GM12891 (cell line): Measurements from ENCODE around the gene ADGRG1.

ENCODE experiments used
- PAX5 ChIP-seq: IDR thresholded peaks from 2 replicates; pipeline ENCODE4 v1.6.1; 2011; ENCODE audit warnings: low read length, moderate library complexity, mild to moderate bottlenecking; ENCODE audit not compliant: insufficient read depth, severe bottlenecking
- POLR2A ChIP-seq: IDR thresholded peaks from 2 replicates; pipeline ENCODE4 v1.6.1; 2011; ENCODE audit warnings: low read depth, low read length, control low read depth
- POLR2AphosphoS5 ChIP-seq: IDR thresholded peaks from 2 replicates; pipeline ENCODE4 v1.6.1; 2011; ENCODE audit warnings: low read depth, low read length, control low read depth
- POU2F2 ChIP-seq: IDR thresholded peaks from 2 replicates; pipeline ENCODE4 v1.6.1; 2011; ENCODE audit warnings: low read depth, mild to moderate bottlenecking, control low read depth, low read length, moderate library complexity
- TAF1 ChIP-seq: IDR thresholded peaks from 2 replicates; pipeline ENCODE4 v1.6.1; 2011; ENCODE audit warnings: low read depth, low read length, control low read depth

GRCh38 chr16:57672824-57673223, 44.4 kb downstream of the ADGRG1 start:
- TF ChIP-seq POLR2AphosphoS5, result no peak
- TF ChIP-seq POLR2A, result no peak
- TF ChIP-seq TAF1, result no peak
- TF ChIP-seq PAX5, result no peak
- no peak for TF ChIP-seq POU2F2
